GM11168 (cell line): ENCODE measurements around the gene IRF2BP2.

ENCODE experiments used
- in situ Hi-C: fragments of 300-500 bp; cut with MboI; formaldehyde crosslinking; loops from one replicate; pipeline ENCODE4 v1.12.0; 2022; ENCODE audit warnings: low sequenced_read_pairs; ENCODE audit not compliant: unreplicated experiment

Gene IRF2BP2

DNA sequence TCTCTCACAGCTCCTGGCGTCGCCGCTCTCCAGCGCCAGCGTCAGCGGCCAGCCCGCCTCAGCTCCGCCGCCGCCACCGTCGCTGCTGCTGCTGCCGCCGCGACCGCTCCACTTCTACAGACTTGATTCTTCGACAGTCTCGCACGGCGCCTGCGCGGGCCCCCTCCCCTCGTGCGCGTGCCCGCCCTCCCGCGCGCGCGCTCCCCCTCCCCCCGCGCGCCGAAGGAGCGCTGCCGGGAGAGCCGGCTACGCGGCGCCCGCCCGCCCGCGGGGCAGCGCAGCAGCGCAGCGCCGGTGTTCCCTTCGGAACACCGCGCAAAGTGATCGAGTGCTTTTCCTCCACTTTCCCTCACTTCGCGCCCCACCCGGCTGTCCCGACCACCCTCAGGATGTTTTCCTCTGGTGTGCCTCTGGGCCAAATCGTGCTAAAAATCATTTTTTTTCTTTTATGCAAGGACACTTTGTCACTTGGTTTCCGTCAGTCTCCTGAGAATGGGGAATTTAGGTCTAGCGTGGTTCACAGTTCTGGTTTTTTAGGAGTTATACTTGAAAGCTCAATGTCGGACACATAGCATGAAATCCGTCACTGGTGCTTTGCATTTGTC is at the start of gene IRF2BP2:
Gene IRF2BP2 (minus strand): TSS at position 118 of the 605 bp plus-strand sequence. CDS start 684 bp downstream, outside the sequence.
- in situ Hi-C loops = loop anchor here (5.0 kb wide), 1 partner anchor 472 kb away; no protein-coding TSS in a partner anchor

DNA sequence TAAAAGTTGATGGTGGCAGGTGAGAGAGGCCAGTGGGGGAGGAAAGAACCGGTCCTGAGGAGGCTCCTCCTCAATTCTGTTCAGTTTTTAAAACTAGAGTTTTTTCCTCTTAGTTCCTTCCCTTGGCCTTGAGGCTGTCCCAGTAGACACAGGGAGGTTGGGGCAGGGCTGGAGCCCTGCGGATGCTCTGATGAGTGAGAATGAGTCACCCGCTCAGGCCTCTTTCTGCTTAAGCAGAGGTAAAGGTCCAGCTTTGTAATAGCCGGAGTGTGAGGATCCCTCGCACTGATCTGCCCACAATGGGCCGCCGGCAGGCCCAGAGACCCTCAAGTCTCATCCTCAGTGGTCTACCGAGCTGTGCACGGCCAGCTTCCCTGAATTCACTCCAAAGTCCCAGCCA is 49.6 kb upstream of the IRF2BP2 start:
- in situ Hi-C loops = no loop called here

DNA sequence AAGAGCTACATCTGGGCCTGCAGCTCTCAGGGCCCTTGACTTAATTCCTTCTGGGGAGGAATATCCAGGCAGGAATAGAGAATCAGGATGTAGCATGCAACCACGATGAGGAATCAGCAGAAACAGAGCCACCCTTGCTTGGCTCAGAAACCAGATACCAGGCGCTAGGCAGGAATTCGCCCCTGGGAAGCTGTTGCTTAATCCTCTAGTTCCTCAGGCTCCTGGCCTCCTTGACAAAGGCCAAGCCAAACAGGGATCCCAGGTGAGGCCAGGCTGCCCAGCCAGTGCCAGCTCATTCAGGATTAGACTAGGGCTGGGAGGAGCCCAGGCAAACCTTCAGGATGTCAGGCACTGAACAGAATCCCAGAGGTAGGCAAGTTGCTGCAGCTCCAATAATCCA is 48.2 kb upstream of the IRF2BP2 start:
- in situ Hi-C loops = no loop called here

DNA sequence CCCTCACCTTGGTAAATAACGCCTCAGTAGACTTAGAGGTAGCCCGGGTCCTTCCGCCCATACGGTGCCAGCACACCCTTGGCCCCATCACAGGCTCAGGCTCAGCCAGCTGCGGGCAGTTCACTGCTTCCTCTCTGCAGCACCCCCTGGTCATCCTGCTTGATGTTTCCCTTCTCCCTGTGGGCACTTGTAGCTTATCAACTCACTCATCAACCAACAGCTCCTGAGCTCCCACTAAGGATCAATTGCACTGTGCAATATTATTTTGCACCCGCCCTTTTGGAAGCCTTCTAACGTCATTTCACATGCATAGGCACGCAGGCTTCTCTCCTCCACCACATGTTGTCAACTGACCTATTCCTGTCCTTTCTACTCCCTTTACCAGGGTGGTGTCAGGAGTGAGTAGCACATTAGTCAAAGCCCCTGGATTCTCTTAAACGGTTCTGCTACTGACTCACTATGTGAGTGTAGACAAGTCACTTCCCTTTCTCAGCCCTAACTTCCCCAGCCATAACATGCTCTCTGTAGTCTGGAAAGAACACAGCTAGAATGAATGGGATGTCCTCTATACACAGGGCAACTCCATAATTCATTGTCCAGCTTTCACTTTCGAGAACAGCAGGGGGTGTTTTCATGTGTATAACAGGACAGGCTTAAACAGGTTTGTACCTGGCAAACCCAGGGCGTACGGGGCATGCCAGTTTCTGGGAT is 47.1 kb upstream of the IRF2BP2 start:
- in situ Hi-C loops = no loop called here

DNA sequence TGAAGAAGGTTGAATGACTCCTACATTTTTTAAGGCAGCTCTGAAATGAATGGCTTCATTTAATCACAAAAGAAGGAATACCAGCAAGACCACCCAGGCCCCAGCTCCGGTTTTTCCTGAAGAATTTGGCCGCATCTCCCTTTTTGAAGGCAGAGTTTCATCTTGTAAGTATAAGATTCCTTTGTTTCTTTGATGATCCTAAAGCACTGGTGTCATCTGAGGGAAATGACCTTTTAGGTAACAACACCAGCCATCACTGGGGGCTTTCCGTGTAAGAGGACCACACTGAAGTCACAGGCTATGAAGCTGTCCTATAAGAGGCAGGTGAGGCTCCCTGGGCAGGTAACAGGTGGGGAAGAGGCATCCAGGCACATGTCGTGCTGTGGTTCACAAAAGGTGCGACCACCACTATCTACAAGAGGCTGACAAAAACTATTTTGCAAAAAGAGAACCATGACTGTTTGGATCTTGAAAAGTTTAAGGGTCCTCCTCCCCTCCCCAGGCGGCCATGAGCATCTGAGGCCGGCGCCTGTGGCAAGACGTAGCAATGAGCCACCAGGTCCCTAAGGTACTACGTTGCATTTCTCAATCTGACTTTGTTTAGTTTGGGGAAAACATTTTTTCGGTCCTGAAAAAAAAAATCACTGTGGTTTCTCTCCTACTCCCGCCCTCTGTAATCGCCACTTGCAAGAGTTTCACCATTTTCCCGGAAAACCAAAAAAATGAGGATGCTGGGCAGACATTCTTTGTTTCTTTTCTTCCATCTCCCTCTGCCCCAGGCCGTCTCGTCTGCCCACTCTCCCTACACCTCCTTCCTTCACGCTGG is 46.3 kb upstream of the IRF2BP2 start:
- in situ Hi-C loops = no loop called here

DNA sequence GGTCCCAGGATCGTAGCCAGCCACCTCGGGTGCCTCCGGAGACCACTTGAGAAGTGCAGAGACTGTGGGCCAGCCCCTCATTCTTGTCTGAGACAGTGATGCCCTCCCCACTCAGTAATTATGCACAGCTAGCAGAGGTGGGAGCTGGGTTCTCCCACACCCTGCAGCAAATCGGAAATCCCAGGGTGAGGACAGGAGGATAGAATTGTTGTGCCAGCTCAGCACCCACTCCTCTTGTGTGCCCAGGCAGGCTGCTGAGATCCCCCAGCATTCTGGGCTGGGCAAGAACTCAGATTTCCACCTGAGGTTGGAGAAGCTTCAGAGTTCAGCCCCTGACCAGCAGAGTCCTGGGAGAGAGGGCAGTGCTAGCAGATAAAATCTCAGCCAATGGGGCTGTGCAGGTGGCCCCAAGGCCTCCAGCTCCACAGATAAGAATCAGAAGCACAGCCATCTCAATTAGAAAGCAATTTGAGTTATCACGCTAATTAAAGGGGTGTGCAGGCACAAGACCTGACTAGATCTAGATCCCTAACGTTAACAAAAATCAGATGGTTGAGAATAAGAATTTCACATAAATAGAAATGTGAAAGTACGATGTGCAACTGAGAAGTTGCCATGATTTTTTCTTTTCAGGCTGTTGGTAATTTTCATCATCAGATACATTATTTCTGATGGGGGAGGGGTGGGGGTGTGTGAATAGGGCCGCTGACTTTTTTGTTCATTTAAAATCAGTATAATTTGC is 45.5 kb upstream of the IRF2BP2 start:
- in situ Hi-C loops = no loop called here

DNA sequence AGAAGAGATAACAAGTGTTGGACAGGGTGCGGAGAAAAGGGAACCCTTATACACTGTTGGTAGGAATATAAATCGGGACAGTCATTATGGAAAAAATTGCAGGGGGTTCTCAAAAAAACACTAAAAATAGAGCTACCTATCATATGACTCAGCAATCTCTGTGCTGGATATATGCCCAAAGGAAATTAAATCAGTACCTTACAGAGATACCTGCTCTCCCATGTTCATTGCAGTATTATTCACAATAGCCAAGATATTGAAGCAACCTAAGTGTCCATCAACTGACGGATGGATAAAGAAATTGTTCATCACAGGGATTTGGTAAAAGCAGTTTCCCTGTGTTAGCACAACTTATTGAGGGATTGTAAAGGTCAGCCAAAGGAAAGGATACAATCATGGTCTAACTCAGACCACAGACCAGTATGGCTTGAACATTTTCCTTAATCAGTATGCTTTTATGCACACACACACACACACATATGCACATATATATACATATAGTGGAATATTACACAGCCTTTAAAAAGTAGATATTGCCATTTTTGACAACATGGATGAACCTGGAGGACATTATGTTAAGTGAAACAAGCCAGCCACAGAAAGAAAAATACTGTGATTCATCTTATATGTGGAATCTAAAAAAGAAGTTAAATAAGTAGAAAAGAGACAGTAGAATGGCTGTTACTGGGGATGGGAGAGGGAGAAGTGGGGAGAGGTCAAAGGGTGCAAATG is 44.2 kb upstream of the IRF2BP2 start:
- in situ Hi-C loops = no loop called here

DNA sequence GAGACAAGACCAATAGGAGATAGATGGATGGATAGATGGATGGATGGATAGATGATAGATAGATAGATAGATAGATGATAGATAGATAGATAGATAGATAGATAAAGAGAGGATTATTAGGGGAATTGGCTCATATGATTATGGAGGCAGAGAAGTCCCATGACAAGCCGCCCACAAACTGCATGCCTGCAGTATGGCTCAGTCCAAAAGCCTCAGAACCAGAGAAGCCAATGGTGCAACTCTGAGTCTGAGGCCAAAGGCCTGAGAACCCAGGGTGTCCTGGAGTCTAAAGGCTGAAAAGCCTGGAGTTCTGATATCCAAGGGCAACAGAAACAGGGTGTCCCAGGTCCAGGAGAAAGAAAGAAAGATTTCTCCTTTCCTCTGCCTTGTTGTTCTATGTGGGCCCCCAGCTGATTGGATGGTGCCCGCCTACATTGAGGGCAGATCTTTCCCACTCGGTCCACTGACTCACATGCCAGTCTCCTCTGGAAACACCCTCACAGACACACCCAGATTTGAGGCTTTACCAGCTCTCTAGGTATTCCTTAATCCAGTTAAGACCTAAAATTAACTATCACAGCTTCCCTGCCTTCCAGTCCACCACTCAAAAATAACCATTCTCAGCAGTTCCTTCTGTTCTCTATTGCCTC is 39.6 kb upstream of the IRF2BP2 start:
- in situ Hi-C loops = no loop called here

DNA sequence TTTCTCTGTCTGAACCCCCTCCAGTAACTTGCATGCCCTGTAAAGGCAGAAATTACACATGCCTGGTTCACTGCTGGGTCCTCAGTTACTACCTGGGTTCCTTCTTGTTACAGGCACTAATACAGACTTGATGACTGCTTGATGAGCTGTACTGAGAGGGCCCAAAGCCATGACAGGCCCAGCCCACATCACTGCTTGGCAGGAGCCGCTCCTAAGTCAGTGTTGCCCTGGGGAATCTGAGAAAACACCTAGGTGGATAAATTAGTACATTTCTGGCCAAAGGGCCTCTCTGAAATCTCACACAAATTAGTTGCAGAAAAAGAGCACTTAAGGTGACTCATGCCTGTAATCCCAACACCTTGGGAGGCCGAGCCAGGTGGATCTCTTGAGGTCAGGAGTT is 37.8 kb upstream of the IRF2BP2 start:
- in situ Hi-C loops = no loop called here

DNA sequence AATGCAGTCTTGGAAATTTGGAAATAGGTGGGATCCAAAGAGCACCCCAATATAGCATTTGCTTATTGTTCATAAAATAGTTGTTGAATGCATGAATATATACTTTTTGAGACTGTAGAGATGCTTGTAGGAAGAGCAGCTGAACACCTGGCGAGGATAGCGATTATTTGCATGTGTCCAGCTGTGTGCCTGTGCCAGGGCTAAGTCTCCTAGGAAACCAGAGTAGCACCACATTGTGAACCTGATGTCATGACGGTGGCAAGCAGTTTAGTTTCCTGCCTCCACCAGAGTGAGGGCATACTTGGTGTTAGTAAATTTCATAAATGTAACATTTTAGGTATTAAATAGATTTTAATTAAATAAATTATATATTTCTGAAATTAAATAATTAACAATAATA is 37.3 kb upstream of the IRF2BP2 start:
- in situ Hi-C loops = no loop called here

DNA sequence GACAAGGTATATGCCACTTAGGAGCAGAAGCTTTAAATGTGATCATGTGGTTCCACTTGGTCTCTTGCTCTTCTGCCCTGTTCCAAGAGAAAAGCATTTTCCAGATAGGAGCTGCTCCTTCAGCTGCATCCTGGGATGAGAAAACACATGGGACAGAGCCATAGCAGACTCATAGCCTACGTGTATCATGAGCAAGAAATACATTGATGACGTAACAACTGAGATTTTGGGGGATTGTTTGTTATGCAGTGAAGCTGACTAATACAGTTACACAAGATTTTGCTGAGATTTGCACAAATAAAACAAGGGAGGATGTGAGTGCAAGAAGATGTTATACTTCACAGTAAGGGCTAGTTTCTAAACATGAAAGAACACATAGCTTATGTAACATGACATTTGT is 36.0 kb upstream of the IRF2BP2 start:
- in situ Hi-C loops = no loop called here

DNA sequence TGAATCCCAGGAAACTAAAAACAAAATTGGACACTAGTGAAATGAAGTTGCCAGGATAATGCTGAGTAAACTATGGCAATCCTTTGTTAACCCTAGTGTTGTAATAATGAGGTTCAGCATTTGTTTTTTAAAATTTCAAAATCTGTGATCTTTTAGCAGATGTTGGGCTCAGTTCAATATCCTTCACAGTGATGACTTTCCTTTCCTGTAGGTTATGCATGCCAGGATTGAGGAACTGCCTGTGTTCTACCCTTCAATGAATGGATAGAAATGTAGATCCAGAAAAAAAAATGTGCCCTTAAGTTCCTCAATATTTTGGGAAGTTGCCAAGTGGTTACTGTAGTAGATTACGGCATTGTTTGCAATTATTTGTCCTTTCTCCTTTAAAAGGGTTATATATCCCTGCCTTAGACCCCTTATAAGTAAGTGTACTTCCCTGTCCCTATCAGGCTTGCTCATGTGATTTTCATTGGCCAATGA is 35.5 kb upstream of the IRF2BP2 start:
- in situ Hi-C loops = no loop called here

DNA sequence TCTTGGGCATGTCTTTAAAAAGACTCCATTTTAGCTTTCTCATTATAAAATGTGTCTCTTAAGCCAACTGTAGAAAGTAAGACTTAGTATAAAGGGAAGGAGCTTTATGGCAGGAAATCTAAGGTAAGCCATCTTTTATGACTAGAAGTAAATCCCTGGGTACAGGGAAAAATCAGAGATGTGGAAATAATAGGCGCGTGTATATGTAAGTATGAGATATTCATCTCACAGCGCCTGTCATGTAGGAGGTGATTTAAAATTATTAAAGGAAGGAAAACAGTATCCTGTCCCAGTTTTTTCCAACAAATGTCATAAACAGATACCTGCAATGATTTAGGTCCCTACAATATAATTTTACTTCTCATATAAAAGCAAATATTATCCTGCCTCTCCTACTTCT is 35.0 kb upstream of the IRF2BP2 start:
- in situ Hi-C loops = no loop called here

DNA sequence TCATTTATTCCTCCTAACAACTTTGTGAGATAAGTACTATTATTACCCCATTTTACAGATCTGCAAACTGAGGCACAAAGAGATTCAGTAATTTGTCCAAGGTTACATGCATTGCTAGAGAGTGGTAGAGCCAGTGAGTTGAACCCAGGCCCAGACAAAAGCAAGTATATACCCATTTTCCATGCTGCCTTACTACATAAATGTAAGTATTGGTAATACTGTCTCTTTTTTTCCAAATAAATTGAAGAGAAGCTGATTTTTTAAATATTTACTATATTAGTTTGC is 33.8 kb upstream of the IRF2BP2 start:
- in situ Hi-C loops = no loop called here

DNA sequence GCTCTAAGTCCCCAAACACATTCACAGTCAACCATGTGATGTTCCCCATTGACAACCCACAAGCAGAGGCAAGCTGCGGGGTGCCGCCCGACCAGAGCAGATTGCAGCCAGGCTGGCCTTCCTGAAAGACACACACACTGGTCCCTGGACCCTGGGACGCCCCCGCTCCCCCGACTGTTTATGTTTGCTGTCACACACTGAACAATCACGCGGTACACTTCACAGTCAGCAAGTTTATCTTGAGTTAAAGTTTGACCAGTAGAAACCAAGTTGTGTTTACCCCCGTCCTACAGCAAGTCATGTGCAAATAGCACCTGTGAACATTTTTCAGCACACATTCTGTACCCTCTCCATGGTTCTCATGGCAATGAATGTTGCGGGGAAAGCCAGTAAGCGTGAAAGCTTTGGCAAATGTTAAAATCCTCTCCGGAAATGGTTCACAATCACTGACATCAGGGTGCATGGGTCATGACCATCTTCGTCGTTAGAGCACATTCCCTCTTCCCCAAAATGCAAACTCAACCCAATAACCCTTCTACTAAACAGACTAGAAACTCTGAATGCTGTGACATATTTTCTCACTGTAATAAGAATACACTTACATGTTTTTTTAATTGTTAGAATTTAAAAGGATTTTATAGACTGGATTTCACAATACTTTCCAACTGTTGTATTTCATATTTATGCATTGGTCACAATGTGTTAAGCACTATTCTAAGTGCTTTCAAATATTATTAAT is 33.3 kb upstream of the IRF2BP2 start:
- in situ Hi-C loops = no loop called here

DNA sequence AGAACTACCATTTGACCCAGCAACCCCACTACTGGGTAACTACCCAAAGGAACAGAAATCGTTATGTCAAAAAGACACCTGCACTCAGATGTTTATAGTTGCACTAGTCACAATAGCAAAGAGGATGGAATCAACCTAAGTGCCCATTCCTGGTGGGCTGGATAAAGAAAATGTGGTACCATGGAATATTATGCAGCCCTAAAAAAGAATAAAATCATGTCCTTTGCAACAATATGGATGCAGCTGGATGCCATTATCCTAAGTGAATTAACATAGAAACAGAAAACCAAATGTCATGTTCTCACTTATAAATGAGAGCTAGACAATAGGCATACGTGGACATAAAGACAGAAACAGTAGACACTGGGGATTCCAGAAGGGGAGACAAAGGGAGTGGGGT is 32.5 kb upstream of the IRF2BP2 start:
- in situ Hi-C loops = no loop called here

DNA sequence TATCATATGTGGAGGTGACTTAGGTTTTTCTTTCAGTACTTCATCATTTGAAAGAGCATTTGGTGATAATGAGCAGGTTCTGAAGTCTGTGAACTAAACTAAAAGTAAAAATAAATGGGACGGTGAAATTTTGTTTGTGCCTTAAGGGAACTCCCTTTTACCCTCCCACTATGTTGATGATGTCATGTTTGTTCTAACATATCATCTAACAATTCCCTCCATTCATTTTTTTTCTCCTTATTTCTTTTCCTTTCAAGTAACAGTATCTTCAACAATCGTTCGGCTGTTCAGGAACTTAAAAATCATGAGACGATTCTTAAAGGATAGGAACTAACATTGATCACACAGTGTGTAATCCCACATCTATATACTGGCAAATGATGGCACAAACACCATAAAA is 30.0 kb upstream of the IRF2BP2 start:
- in situ Hi-C loops = no loop called here

DNA sequence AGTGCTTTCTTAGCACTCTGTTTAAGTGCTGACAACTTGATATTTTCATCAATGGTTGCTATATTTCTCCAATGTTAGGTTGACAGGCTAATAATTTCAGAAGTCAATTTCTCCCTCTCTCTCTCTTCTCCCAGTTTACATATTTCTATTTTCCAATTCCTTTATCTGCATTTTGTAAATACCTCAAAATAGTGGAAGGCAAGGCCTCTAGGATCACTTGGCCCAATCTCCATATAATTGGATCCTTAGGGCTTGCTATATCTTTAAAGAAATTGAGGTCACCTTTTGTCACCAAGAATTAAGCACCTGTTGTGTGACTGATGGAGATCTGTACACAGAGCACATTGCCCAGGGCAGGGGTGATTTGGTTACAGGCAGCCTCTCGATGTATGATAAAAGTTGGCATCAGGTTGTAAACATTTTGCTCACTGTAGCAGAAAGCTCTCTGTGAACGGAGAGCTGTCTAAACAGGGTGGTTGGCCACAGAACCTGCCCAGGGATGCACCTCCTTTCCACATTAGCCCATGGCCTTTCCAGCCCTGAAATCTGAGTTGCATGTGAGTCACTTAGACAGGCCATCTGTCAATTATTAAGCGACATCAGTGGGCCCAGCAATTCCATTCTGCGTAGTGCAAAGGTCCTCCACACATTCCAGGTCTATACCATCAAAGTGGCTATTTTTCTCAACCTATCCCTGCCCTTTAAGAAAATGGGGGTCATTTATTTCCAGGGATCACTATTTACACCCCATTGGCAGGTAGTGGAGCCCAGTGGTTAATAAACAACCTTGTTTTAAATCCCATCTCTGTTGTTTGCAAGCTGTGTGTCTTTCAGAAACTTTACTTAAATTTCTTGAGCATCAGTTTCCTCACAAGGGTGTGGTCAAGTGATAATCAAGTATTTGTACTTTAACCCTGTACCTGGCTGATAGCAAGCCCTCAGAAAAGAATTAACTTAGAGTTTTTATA is 29.1 kb upstream of the IRF2BP2 start:
- in situ Hi-C loops = no loop called here
